HCT116 (cell line): ENCODE data around the gene KRTAP5-9. TPM values are rescaled to one million over a fixed set of nuclear protein-coding genes. Genes with fewer than 3 reads are reported as not detected.

Experiments used
- ATAC-seq: fragments of 200-7000 bp; cut with Tn5 transposase; 2 replicates; pipeline ENCODE4 v1.9.1; 2020; ENCODE audit warnings: mild to moderate bottlenecking, moderate library complexity
- BruUV-seq: library from RNA; stranded (reverse); fragments of 400-500 nt; replicated peaks from 2 replicates; lab custom pipeline; 2021; lab: Mats Ljungman, UMichigan
- CTCF ChIA-PET: fragments of 300-600 bp; sonication (Branson Sonifier 250); formaldehyde crosslinking; loops from one replicate; lab custom pipeline; 2021; ENCODE audit warnings: antibody characterized with exemption; lab: Charles Lee
- POLR2A ChIA-PET: fragments of 300-600, 350-600 bp; sonication (Branson Sonifier 250); formaldehyde crosslinking; loops from one replicate; lab custom pipeline; 2021; ENCODE audit warnings: antibody characterized with exemption; lab: Charles Lee
- RAD21 ChIA-PET, 2 experiments: fragments of 300-600 bp; sonication (Branson Sonifier 250); formaldehyde crosslinking; loops; one replicate each; lab custom pipeline; 2023; ENCODE audit warnings: low total read pairs in 2 of 2; ENCODE audit not compliant: uncharacterized antibody in 2 of 2, unreplicated experiment in 2 of 2, low non-redundant PET in 1 of 2; lab: Charles Lee
- DNase-seq: peaks from one replicate; pipeline ENCODE4 v3.0.0-alpha.2; 2010; ENCODE audit warnings: low read depth, low spot score
- H2AFZ ChIP-seq: fragments of 200-600 bp; shearing (Covaris generic), sonication (generic); 2 replicates; pipeline ENCODE4 v1.6.1; 2017; ENCODE audit warnings: low read depth, mixed run types, mixed read lengths, antibody characterized with exemption, low read length; ENCODE audit not compliant: poor library complexity, severe bottlenecking
- H3K27ac ChIP-seq: 2 replicates; pipeline ENCODE4 v1.5.1; 2012; ENCODE audit warnings: low read depth, low read length
- H3K27me3 ChIP-seq: fragments of 200-600 bp; sonication (generic); 2 replicates; pipeline ENCODE4 v1.6.1; 2016; ENCODE audit warnings: mixed run types, low read length, mixed read lengths; ENCODE audit not compliant: insufficient read depth
- H3K36me3 ChIP-seq, 2 experiments: fragments of 200-500 bp in 1 of 2; fragments of 200-600 bp in 1 of 2; sonication (Bioruptor generic) in 1 of 2; sonication (generic) in 1 of 2; 2 replicates each; pipeline versions ENCODE4 v1.5.1 to v1.6.1; 2014 to 2016; ENCODE audit warnings: low read length in 2 of 2, inconsistent platforms in 1 of 2, mixed read lengths in 1 of 2, mixed run types in 1 of 2; ENCODE audit not compliant: insufficient read depth in 2 of 2, control insufficient read depth in 1 of 2
- H3K4me1 ChIP-seq, 2 experiments: fragments of 200-600 bp in 1 of 2; sonication (generic) in 1 of 2; 2 replicates each; pipeline versions ENCODE4 v1.5.1 to v1.6.1; 2012 to 2017; ENCODE audit warnings: low read length in 2 of 2, inconsistent platforms in 1 of 2, mild to moderate bottlenecking in 1 of 2, mixed read lengths in 1 of 2, mixed run types in 1 of 2, moderate library complexity in 1 of 2; ENCODE audit not compliant: insufficient read depth in 2 of 2, control insufficient read depth in 1 of 2
- H3K4me2 ChIP-seq: fragments of 200-600 bp; sonication (generic); 2 replicates; pipeline ENCODE4 v1.6.1; 2017; ENCODE audit warnings: mixed run types, low read length, mixed read lengths
- H3K4me3 ChIP-seq, 2 experiments: fragments of 200-600 bp in 1 of 2; sonication (generic) in 1 of 2; replicated peaks in 1 of 2; 2 replicates each; pipeline ENCODE4 v1.5.1; 2011 to 2016; ENCODE audit warnings: low read length in 2 of 2, control low read depth in 1 of 2, low read depth in 1 of 2, mild to moderate bottlenecking in 1 of 2, mixed read lengths in 1 of 2, mixed run types in 1 of 2
- H3K79me2 ChIP-seq: fragments of 200-600 bp; sonication (generic); 2 replicates; pipeline ENCODE4 v1.6.1; 2017; ENCODE audit warnings: mild to moderate bottlenecking, mixed run types, low read length, moderate library complexity, mixed read lengths; ENCODE audit not compliant: insufficient read depth
- H3K9ac ChIP-seq: fragments of 200-600 bp; sonication (generic); 2 replicates; pipeline ENCODE4 v1.6.1; 2016; ENCODE audit warnings: low read length, mixed read lengths
- H3K9me2 ChIP-seq: fragments of 200-600 bp; sonication (generic), shearing (Covaris generic); 2 replicates; pipeline ENCODE4 v1.6.1; 2017; ENCODE audit warnings: mixed run types, mild to moderate bottlenecking, moderate library complexity; ENCODE audit not compliant: insufficient read depth
- H3K9me3 ChIP-seq, 2 experiments: fragments of 200-500 bp in 1 of 2; fragments of 200-600 bp in 1 of 2; sonication (Bioruptor generic) in 1 of 2; sonication (generic) in 1 of 2; 2 replicates each; pipeline ENCODE4 v1.6.1; 2014 to 2017; ENCODE audit warnings: low read length in 2 of 2, mixed read lengths in 2 of 2, inconsistent platforms in 1 of 2, low read depth in 1 of 2, mild to moderate bottlenecking in 1 of 2, mixed run types in 1 of 2, moderate library complexity in 1 of 2; ENCODE audit not compliant: control insufficient read depth in 1 of 2, insufficient read depth in 1 of 2
- H4K20me1 ChIP-seq: fragments of 200-600 bp; sonication (generic), shearing (Covaris generic); 2 replicates; pipeline ENCODE4 v1.6.1; 2017; ENCODE audit warnings: mixed run types, mild to moderate bottlenecking, moderate library complexity; ENCODE audit not compliant: insufficient read depth
- CBX3 ChIP-seq: IDR thresholded peaks from 2 replicates; pipeline ENCODE4 v1.6.1; 2012; ENCODE audit warnings: low read depth
- CEBPB ChIP-seq: IDR thresholded peaks from 2 replicates; pipeline ENCODE4 v1.6.1; 2012; ENCODE audit warnings: low read depth
- ELF1 ChIP-seq: IDR thresholded peaks from 2 replicates; pipeline ENCODE4 v1.6.1; 2012; ENCODE audit warnings: low read depth, borderline replicate concordance
- EZH2 ChIP-seq: fragments of 200-600 bp; sonication (generic); IDR thresholded peaks from 2 replicates; pipeline ENCODE4 v1.6.1; 2017; ENCODE audit warnings: antibody characterized with exemption, mixed run types
- EZH2phosphoT487 ChIP-seq: fragments of 200-600 bp; IDR thresholded peaks from 2 replicates; pipeline ENCODE4 v1.6.1; 2018; ENCODE audit warnings: antibody characterized with exemption, borderline replicate concordance
- FOSL1 ChIP-seq: IDR thresholded peaks from 2 replicates; pipeline ENCODE4 v1.6.1; 2012; ENCODE audit warnings: low read depth
- JUND ChIP-seq: IDR thresholded peaks from 2 replicates; pipeline ENCODE4 v1.6.1; 2012
- MAX ChIP-seq: IDR thresholded peaks from 2 replicates; pipeline ENCODE4 v1.6.1; 2012
- POLR2A ChIP-seq: IDR thresholded peaks from 2 replicates; pipeline ENCODE4 v1.7.0; 2011; ENCODE audit warnings: borderline replicate concordance; ENCODE audit not compliant: insufficient read depth, insufficient read length; ENCODE audit errors: extremely low read depth
- POLR2AphosphoS5 ChIP-seq: IDR thresholded peaks from 2 replicates; pipeline ENCODE4 v1.6.1; 2011; ENCODE audit warnings: mild to moderate bottlenecking, low read depth, low read length, moderate library complexity
- RAD21 ChIP-seq: IDR thresholded peaks from 2 replicates; pipeline ENCODE4 v1.6.1; 2012; ENCODE audit warnings: low read depth, mild to moderate bottlenecking
- SIN3A ChIP-seq: IDR thresholded peaks from 2 replicates; pipeline ENCODE4 v1.6.1; 2012; ENCODE audit warnings: low read depth
- SRF ChIP-seq: IDR thresholded peaks from 2 replicates; pipeline ENCODE4 v1.6.1; 2012; ENCODE audit warnings: low read depth
- TCF7L2 ChIP-seq: IDR thresholded peaks from 2 replicates; pipeline ENCODE4 v1.7.0; 2011; ENCODE audit warnings: borderline replicate concordance, inconsistent platforms; ENCODE audit not compliant: insufficient read depth, insufficient read length; ENCODE audit errors: extremely low read depth
- YY1 ChIP-seq: IDR thresholded peaks from 2 replicates; pipeline ENCODE4 v1.6.1; 2011; ENCODE audit warnings: low read length, low read depth, moderate library complexity, mild to moderate bottlenecking; ENCODE audit not compliant: insufficient replicate concordance; ENCODE audit errors: extremely low read depth
- ZBTB33 ChIP-seq: IDR thresholded peaks from 2 replicates; pipeline ENCODE4 v1.6.1; 2011; ENCODE audit warnings: mild to moderate bottlenecking, low read length, moderate library complexity; ENCODE audit not compliant: insufficient replicate concordance; ENCODE audit errors: extremely low read depth
- ZNF274 ChIP-seq: fragments of 200-500 bp; sonication (Bioruptor generic); IDR thresholded peaks from 2 replicates; pipeline ENCODE4 v1.6.1; 2014; ENCODE audit warnings: mild to moderate bottlenecking, low read depth, low read length, inconsistent platforms
- intact Hi-C: fragments of 100-400 bp; cut with micrococcal nuclease; formaldehyde crosslinking; loops from 2 replicates; pipeline ENCODE4 v1.10.0; 2022
- total RNA-seq: library from RNA; stranded (reverse); gene quantifications from one replicate; pipeline ENCODE4 v1.2.1, GENCODE V29; 2021; ENCODE audit not compliant: unreplicated experiment
- TF ChIP-seq, protein P1 (sequence below): IDR thresholded peaks from 2 replicates; pipeline ENCODE4 v1.6.1; 2012
- TF ChIP-seq, protein P2 (sequence below), 3 experiments: fragments of 200-600 bp in 1 of 3; sonication (generic) in 1 of 3; IDR thresholded peaks in 2 of 3; conservative IDR thresholded peaks in 1 of 3; 2 replicates each; pipeline ENCODE4 v1.5.1; 2012 to 2017; ENCODE audit warnings: low read depth in 2 of 3, low read length in 2 of 3, antibody characterized with exemption in 1 of 3, borderline replicate concordance in 1 of 3, control low read depth in 1 of 3, mild to moderate bottlenecking in 1 of 3, mixed read lengths in 1 of 3, mixed run types in 1 of 3, moderate library complexity in 1 of 3; ENCODE audit not compliant: insufficient read depth in 1 of 3

Gene KRTAP5-9
- total RNA-seq, 1 experiment from 2014 or later: 0.27 TPM

DNA sequence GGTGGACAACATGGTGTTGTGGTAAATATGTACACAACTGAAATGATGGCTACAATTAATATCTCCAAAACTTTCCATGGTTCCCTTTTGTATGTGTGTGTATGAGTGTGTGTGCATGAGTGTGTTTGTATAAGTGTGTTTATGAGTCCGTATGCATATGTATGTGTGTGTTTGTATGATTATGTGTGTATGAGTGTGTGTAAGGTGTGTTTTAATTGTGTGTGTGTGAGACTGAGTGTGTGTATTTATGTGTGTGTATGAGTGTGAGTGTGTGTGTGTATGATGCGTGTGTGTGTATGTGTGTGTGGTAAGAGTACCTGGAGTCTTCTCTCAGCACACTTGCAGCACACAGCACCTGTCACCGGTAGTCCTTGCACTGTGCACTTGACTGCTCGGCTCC is 7.8 kb downstream of the KRTAP5-9 start:
- H3K9ac ChIP-seq: no peak overlapping the region
- ChIA-PET POLR2A (no interaction called here), CTCF (no interaction called here), RAD21 (no interaction called here)
- H3K27ac ChIP-seq: no peak overlapping the region
- H3K27me3 ChIP-seq: no peaks in the 10 kb centered on the region
- intact Hi-C loops: no loop called here
- H3K4me2 ChIP-seq: no peak overlapping the region
- H3K79me2 ChIP-seq: no peaks in the 10 kb centered on the region
- no TSS peak for BruUV-seq
- no peaks in the 10 kb centered on the region for H3K4me1 ChIP-seq
- no peak for ATAC-seq
- H3K9me3 ChIP-seq: no peaks in the 10 kb centered on the region
- no peak overlapping the region for H3K4me3 ChIP-seq
- no peaks in the 10 kb centered on the region for H3K9me2 ChIP-seq
- no peak for TF ChIP-seq JUND
- no peak overlapping the region for H2AFZ ChIP-seq
- H4K20me1 ChIP-seq: no peaks in the 10 kb centered on the region
- no peak for DNase-seq
- H3K36me3 ChIP-seq: no peaks in the 10 kb centered on the region

DNA sequence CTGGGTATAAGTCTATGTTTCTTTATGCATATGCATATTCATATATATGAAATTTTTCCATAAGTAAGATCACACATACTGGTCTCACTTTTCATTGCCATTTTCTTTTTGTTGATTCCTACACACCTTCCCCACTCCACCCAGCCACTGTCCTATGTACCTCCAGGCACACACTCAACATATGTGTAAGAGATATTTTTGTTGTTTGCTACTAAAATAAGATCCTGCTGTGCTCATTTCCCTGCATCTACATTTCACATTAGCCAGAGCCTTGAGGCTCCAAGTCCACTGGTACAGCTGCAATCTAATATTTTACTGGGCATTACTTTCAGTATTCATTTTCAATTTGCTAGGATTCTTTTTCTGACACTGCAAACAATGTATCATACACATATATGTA is 9.0 kb downstream of the KRTAP5-9 start:
- intact Hi-C loops: no loop called here
- Histone ChIP-seq H3K27ac (no peak overlapping the region), H3K36me3 (no peaks in the 10 kb centered on the region), H3K4me2 (no peak overlapping the region), H3K9ac (no peak overlapping the region), H4K20me1 (no peaks in the 10 kb centered on the region), H3K4me3 (no peak overlapping the region), H3K4me1 (peaks cover 0 to 8% of the 10 kb centered on the region in 2 experiments; a peak in 2 of 4 replicates), H3K9me3 (no peaks in the 10 kb centered on the region), H3K9me2 (no peaks in the 10 kb centered on the region), H2AFZ (no peak overlapping the region), H3K79me2 (no peaks in the 10 kb centered on the region), H3K27me3 (no peaks in the 10 kb centered on the region)
- no peak for ATAC-seq
- ChIA-PET POLR2A (no interaction called here), CTCF (no interaction called here), RAD21 (no interaction called here)
- no peak for DNase-seq
- BruUV-seq: no TSS peak
- no peak for TF ChIP-seq MAX
- no peak for TF ChIP-seq JUND
- no peak for TF ChIP-seq YY1
- no peak for TF ChIP-seq ZNF274
- no peak for TF ChIP-seq FOSL1
- no peak for TF ChIP-seq RAD21
- no peak for TF ChIP-seq SRF
- TF ChIP-seq SIN3A: no peak
- no peak for TF ChIP-seq POLR2AphosphoS5
- TF ChIP-seq EZH2: no peak
- TF ChIP-seq CEBPB: no peak
- no peak for TF ChIP-seq EZH2phosphoT487
- no peak for TF ChIP-seq TCF7L2
- TF ChIP-seq, protein P1, sequence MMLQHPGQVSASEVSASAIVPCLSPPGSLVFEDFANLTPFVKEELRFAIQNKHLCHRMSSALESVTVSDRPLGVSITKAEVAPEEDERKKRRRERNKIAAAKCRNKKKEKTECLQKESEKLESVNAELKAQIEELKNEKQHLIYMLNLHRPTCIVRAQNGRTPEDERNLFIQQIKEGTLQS: no peak
- no peak for TF ChIP-seq POLR2A
- TF ChIP-seq ELF1: no peak
- TF ChIP-seq ZBTB33: no peak
- TF ChIP-seq, protein P2, sequence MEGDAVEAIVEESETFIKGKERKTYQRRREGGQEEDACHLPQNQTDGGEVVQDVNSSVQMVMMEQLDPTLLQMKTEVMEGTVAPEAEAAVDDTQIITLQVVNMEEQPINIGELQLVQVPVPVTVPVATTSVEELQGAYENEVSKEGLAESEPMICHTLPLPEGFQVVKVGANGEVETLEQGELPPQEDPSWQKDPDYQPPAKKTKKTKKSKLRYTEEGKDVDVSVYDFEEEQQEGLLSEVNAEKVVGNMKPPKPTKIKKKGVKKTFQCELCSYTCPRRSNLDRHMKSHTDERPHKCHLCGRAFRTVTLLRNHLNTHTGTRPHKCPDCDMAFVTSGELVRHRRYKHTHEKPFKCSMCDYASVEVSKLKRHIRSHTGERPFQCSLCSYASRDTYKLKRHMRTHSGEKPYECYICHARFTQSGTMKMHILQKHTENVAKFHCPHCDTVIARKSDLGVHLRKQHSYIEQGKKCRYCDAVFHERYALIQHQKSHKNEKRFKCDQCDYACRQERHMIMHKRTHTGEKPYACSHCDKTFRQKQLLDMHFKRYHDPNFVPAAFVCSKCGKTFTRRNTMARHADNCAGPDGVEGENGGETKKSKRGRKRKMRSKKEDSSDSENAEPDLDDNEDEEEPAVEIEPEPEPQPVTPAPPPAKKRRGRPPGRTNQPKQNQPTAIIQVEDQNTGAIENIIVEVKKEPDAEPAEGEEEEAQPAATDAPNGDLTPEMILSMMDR (IDR thresholded peaks at IDR 0.05 in 2 of 3, conservative IDR thresholded peaks at IDR 0.05 in 1 of 3; ENCODE audit: borderline replicate concordance in 1 of 3, insufficient read depth in 1 of 3, low read depth in 2 of 3, low read length in 2 of 3): no peak
- no peak for TF ChIP-seq CBX3
